ENCODE data around the gene FSTL4.
A peak's percentile ranks its signal among the peaks of the same experiment; 100 is the strongest.

FSTL4 gene

DNA sequence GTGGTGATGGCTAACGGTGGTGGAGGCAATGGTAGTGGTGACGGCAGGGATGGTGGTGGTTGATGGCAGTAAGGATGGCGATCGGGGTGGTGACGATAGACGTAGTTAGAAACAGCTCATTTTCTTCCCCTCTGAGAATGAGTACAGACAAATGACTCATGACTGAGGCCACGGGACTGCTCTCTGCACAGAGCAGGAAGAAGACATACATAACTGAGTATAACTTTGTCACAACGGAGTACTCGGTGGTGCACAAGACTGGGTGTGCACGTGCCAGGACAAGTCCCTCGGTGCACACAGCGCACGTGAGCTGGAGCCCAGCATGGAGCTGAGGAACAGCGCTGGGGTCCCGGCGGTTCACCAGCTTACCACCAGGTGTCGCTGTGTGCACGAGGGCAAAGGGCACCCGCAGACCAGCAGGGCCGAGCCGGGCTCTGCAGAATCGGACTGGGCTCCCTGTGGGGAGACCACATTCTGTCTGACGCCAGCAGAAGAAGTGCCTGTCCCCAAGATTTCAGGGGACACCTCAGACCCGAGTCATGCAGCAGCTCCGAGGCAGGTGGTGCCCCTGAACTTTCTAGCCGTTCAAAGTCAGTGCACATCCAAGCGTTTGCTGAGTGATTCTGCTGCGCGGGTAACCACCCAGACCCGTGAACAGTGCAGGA lies 188.6 kb downstream of the FSTL4 start:
- DNase-seq = peak in 1 of 2 experiments; percentile 65

DNA sequence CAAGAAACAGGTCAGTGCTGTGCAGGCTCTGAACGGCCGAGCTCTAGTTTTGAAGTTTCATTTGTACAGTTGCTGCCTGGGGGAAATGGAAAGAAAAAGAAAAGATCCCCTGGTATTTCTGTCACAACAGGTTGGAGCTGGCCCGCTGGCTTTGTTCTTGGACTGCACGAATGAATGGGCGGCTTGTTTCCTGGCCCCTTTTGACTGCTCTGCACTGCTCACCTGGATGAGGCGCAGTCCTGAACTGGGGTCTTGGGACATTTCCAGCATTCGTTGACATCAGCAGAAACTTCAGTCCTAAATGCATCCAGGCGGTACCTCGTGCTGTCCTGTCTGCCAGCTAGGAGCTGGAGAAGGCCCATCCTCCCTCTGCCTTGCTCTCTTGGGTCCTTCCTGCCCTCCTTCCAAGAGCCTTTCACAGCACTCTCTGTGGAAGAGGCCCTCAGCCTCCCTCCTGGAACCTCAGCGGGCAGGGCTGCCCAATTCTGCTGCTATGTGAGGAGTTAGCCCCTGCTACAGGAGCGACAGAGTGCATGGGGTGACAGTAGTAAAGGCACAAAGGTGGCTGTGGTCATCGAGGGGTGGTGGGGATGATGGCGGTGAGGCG lies 189.2 kb downstream of the FSTL4 start:
- DNase-seq = no peak

DNA sequence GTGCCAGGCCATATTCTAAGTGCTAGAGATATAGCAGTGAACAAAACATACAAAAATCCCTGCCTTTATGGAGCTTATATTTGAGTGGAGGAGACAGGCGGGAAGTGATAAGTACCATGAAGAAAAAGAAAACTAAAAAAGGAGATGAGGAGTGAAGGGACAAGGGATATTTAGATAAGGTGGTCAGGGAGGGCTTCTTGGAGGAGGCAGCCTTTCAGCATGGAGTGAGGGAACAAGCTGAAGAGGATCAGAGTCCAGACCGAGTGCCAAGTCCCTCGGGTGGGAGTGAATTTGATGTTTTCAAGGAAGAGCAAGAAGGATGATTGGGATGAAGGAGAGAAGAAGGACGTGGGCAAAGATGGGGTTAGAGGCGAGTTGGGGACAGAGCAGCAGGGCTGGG lies 190.5 kb downstream of the FSTL4 start:
- no peak for DNase-seq

DNA sequence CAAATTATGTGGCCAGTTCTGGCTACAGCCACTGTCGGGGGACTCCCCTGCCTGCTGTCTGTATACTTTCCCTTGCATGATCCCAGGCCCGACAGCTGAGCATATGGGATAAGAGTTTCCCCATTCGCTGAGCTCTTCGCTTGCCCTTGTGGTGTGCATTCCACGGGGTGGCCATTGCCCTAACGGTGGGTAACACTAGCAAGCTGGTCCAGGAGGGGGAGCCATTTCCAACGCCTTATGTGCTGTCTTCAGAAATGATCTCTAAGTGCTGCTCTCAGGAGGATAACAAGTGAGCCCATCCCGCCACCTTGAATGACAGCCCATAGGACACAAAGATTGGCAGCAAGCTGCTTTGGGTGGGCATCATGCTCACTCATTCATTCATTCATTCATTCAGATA lies 190.9 kb downstream of the FSTL4 start:
- DNase-seq = peak in 1 of 2 experiments; percentile 22

DNA sequence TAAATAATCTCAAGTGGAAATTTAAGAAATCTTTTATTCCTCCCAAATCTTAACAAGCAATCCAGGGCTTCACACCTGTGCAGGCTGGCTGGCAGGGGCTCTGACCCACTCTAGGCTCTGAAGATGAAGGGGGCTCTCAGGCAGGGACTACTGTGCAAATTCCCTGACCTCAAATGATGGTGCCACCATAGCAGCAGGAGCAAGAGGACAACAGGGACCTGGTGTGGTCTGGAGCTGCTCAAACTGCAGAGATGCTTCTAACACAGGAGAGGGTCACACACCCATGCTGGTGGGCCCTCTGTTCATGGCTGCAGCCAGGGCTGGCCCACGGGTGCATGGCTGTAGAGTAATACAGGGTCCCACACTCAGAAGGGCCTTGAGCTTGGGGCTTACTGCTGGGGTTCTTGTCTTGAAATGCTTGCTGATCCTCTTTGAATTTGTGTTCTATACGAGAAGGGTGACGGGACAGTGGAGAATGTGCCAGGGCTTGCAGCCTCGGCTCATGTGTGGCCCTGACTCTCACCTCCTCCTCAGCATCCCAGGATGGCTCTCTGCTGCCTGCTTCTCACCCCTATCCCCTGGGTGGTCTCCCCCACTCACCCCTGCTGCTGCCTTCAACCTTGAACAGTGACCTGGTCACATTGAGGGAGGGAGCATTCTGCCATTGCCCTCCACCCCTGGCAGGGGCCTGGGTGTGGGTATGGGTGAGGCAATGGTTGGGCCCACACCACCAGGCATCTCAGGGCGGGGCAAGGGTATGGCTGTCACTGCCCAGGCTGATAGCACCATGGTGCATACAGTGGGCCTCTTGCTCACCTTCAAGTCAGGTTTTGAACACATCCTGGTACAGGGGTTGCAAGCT lies 191.7 kb downstream of the FSTL4 start:
- DNase-seq = no peak

DNA sequence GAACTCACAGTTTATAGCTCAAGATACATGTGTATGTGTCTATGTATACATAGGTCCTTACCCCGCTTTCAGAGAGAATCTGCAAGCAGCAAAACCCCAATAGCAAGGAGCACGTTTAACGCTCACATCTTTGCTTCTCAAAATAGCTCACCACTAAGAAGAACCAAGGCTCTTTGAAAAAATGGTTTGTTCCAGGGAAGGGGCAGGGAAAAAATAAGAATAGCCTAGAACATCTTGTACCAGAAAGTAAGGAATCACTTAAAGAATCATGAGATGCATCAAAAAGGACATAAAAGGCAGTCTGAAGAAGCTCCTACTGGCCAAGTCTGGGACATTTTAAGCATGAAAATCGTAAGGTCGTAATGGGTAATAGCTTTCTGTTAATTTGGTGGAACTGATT lies 196.4 kb downstream of the FSTL4 start:
- DNase-seq = no peak

DNA sequence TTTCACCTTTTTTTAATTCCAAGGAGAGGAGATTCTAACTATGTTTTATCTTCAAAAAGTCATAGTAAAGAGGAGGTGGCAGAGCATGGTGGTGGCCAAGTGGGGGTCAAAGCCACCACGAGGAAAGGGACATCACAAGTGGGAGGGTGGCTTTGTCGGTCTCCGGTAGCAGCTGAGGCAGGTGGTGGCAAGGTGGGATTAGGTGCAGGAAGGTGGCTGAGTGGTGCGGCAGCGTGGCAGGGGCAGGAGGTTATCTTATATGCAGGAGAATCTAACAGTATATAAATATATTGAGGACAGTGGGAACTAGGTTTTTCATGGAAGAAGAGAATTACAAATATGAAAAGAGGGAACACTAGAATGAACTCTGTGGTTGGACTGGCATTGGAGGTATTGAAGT lies 196.8 kb downstream of the FSTL4 start:
- DNase-seq = no peak

DNA sequence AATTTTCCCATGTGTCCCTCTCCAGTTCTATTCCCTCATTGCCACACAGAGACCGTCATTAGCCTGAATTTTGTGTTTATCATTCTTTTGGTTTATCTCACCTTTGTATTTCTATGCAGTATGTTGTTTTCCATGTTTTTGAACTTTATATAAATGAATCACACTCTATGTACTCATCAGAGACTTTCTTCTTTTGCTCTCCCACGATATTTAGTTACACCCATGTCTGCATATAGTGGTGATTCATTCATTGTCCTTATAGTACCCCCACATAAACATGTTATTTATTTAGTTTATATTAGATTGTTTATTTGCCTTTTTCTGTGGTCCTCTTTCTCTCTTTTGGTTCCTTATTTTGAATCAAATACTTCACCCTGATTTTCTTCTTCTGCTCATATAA lies 199.7 kb downstream of the FSTL4 start:
- DNase-seq = no peak

DNA sequence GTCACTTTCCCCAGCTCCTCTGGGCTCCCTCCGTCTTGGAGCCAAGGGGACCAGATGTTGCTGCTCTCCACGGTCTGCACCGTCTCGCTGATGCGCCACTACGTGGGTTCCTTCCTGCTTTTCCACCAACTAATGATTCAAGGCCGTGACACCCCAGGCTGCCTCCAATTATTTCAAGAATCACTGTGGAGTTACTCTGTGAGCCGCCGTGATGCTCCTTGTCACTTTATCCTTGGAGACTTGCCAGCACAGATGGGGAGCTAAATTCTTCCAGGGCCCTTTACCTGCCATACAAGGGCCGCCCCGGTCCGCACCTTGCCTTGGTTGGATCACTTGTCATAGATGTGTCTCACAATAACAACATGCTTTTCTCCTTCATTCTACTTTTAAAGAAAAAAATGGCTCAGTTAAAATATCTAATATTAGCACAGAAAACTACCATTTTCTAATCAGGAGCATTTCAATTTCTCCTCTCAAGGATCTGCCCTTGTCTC lies 202.0 kb downstream of the FSTL4 start:
- no peak for DNase-seq

DNA sequence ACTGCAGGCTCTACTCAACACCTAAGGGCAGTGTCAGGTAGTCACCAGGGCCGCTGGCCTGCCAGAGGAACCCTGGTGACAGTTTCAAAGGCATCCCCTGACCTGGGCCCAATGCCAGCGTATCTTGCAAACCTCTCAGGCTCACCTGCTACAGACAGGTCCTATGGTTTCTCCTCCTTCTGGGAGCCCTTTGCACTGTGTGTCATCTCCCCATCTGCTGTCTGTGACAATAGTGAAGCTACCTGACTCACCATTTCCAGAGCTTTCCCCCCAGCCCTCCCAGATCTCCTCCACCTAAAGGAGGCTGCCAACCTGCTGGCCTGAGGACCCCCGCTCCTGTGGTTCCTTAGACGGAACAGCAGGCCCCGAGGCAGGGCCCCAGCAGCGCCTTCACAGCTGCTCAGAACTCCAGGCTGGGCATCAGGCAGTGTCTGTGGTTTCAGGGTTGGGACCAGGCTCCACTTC lies 203.1 kb downstream of the FSTL4 start:
- DNase-seq = no peak

DNA sequence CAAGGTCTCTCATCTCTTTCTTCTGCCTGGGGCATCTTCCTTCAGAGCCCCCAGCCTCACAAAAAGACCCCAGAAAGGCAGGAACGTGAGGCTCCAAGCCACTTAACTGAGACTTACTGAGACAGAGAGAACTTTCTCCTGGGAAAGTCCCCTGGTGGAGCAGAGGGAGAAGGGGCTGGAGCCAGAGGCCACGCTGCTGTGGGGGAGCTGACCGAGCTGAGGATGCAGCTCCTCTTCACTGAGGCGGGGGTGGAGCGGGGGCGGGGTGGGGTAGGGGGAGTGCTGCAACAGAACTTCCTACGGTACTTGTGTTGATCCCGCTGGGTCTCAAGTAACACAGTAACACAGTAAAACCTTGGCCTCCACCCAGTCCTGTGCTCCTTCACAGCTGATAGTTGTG lies 204.0 kb downstream of the FSTL4 start:
- DNase-seq = no peak

DNA sequence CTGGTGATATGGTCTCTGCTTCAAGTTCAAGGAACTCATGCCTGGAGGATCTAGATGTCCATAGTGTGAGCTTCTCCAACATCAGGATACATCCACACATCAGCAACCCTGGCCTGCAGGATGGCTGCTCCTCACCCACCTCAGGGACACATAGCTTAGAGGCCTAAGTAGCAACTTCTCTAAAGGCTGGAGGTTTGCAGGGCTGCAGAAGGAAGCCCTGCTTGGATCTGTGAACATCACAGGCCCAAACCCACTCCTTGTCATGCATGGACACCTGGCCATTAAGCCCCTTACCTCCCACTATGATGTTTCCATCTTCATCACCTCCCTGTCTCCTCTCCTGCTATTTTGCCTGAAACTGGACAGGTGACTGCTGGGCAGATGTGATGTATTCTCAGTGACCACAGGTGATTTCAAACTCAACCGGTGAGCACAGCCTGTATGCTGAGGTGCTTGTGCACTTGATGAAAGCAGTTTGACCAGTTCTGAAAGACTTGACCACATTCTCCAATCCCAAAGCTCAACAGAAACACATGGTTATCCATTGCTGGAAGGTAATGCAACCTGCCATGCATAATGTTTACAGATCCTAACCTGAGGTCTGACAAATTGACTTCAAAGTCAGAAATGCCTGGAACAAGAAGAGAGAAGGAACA lies 205.2 kb downstream of the FSTL4 start:
- DNase-seq = peak in 1 of 2 experiments; percentile 1

DNA sequence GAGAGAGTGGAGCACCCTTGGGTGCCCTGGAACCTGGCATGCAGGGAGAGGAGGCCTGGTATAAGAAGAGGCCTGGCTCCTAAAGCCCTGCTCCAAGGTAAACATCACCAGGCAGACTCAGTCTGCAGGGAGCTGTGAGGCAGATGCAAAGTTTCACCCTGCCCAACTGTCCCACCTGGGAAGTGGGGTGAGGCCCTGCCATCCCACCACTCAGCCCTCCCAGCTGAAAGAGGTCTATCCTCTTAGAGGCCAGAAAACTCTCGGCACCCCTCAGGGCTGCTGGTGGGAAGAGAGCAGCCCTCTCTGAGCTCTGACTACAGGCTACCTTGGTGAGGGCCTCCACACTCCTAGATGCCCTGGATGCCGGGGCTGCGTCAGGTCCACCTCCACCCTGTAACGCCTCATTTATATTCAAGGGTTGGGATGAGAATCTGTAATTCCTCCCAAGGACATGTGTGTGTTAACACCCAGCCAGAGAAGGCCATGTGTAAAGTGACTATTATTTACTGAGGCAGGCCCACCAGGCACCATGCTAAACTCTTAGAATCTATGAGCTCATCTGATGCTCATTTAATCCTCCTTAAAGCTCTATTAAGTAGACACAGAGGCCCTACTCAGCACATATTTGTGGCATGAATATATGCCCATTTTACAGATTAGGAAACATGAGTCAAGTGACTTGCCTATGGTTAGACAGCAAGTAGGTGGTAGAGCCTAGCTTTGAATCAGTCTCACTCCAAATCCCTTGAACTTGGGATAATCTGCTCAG lies 205.9 kb downstream of the FSTL4 start:
- DNase-seq = no peak

DNA sequence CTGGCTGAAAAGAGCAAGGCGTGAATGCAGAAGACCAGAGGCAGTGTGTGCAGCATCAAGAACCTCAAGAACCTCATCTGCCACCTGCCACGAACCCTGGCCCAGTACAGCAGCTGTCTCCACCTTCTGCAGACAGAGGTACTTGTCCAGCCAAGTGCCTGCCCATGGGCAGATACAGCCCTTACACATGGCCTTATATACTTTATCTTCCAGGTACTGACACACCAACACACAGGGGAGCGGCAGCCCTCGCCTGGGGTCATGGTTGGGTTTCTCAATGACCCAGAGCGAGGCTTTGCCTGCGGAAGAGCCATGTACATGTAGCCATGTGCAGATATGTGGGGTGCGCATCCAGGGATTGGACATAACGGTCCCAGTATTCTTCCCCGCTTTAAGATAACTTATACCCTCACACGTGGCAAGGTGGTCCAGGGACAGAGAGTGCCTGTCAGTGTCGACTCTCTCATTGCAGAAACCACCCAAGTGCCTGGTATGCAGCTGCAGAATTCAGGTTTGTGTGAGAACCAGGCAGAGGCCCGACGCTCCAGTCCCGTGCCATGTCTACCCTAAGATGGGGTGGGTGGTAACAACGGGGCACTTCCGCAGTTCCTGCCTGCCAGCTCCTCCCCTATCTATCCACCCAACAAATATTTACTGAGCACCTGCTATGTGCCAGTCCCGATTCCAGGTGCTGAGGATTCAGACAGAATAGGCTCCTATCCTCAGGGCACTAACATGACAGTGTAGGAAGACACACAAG lies 206.9 kb downstream of the FSTL4 start:
- no peak for DNase-seq

DNA sequence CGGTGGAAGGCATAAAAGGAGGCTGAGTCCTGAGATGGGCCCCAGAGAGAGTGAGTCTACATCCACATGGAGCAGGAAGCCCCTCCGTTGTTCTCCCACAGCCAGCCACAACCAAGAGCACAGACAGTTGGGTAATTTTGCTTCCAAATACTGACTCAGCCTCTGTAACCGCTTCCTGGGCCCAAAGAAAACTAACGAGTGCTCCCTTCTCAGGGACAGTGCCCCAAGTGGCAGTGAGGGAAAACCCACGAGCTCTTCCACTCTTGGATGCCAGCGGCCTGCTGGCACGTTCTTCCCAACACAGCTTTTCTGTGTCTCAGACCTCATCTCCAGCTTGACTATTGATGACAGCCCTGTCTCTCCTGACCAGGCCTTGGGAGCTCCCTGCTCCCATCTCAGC lies 207.6 kb downstream of the FSTL4 start:
- peak in 1 of 2 experiments; percentile 1 for DNase-seq

DNA sequence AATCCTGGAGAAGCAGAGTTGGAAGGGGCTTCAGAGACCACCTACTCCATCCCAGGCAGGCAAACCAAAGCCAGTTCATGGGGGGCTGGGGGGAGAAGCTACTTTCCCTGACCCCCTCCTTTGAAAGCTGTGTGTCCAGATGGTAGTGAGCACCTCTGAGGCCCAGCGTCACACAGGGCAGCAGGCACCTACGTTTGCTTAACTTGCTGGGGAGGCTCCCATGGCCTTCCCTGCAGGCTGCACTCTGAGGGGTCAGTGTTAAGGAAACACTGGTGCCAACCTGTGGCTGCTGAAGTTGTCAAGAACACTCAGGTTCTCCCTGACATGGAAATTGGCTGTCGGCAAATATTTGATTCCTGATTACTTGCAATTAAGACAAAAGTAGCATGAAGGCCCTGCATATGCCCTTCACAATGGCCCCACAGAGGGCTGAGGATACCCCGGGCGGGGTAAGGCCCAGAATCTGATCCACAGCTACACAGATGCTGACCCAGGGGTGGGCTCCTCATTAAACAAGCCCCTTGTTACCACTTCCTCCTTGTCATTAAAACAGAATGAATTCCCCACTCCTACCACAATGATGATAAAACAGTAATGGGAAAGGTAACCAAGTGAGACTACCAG lies 208.5 kb downstream of the FSTL4 start:
- no peak for DNase-seq

DNA sequence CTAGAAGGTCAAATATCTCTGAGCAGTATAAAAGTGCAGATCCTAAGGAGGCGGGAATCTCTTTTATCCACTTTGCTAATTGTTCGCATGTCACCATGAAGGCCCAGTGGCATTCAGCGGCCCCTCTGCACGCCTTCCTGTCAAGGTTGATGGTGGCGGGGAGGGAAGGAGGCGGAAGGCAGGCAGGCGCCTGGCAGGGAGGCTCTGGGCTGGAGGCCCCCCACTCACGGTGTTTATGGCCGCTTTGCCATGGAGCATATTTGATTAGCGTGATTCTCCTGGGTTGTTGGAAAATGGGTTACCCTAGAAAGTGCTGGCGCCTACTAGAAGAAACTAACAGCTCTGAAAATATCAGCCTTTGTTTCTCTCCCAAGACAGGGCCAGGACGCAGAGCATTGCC lies 209.6 kb downstream of the FSTL4 start:
- DNase-seq = no peak

DNA sequence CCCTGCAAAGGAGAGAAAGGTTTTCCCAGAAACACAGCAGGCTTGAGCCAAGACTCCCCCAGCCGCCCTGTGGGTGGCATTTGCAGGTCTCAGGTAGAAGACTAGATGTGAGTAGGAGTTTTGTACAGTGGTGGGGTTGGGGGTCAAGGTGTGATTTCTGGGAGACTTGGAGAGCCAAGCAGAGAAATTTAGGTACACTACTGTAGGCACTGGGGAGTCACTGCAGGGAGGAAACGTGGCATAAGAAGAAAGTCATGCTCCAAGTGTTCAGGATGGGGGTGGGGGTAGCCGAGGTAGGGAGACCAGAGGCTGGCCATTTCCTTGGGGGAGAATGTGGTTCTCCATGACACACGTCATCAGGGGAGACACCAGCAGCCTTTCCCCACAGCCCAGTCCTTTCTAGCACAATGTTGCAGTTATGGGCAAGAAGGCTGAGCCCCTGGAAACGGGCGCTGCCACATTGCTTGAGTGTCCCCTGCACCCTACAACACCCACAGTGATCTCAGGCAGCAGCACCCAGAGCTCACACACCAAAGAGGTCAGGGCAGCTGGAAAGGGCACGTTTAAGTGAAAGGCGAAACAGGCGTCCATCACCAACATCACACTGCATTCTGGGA lies 210.5 kb downstream of the FSTL4 start:
- no peak for DNase-seq

DNA sequence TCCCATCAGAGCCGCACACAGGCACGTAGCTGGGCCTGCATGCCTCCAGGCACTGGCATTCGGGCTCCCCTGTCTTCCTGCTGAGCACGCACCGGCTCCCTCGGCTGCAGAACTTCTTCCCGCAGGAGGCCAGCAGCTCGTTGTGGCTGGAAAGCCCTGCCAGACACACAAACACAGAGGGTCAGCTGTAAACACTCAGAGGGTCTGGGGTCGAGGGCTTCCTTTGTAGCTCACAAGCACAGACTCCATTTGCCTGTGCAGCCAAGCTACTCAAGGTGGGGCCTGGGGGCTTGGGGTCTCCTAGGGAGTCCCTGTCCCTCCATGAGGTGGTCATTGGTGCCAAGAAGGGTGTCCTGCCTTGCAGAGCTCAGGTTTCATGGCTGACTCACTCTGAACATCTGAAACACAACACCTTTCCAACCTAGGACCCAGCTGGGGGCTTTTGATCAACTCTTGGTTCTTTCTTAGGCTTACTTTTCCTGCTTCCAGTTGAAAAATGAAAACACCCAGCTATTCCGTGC lies 211.4 kb downstream of the FSTL4 start:
- no peak for DNase-seq

DNA sequence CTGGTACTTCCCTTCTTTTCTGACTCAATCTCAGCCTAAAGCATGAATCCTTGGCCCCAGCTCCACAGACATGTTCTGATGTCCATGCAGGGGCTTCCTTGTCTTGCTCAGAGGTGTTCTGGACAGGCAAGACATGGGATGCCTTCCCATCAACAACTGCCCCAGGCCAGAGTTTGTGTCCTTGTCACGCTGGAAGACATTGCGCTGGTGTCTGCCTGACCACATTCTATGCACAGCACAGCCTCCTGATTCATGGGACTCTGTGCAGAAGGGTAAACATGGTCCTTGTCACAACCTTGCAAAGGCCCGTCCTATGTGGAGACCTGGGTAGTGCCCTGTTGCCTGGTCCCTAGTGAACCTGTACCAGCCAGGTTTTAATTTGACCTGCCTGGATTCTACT lies 212.2 kb downstream of the FSTL4 start:
- DNase-seq = no peak
